ENCODE data around the gene TMEM140.
A peak's percentile ranks its signal among the peaks of the same experiment; 100 is the strongest.
"Not testable (repeated sequence)": the region's sequence is repeated elsewhere in the genome, so short reads cannot be mapped to it uniquely, and the experiment has no call there.

TMEM140 gene

GRCh38 chr7:135158874-135159273, 11.0 kb downstream of the TMEM140 start:
- DNase-seq (ENCODE audit: low read depth in 3 of 3) = no peak

GRCh38 chr7:135159359-135160085, 11.7 kb downstream of the TMEM140 start:
- DNase-seq (ENCODE audit: low read depth in 3 of 3) = no peak

GRCh38 chr7:135160098-135160857, 12.4 kb downstream of the TMEM140 start:
- DNase-seq (ENCODE audit: low read depth in 3 of 3) = no peak

GRCh38 chr7:135160858-135161653, 13.2 kb downstream of the TMEM140 start:
- DNase-seq (ENCODE audit: low read depth in 3 of 3) = no peak

GRCh38 chr7:135161669-135162068, 13.8 kb downstream of the TMEM140 start:
- DNase-seq (ENCODE audit: low read depth in 3 of 3) = no peak

GRCh38 chr7:135162382-135163001, 14.6 kb downstream of the TMEM140 start:
- no peak for DNase-seq (ENCODE audit: low read depth in 3 of 3)

GRCh38 chr7:135164357-135165061, 16.6 kb downstream of the TMEM140 start:
- no peak for DNase-seq (ENCODE audit: low read depth in 3 of 3)

GRCh38 chr7:135165862-135166261, 18.0 kb downstream of the TMEM140 start:
- no peak for DNase-seq (ENCODE audit: low read depth in 3 of 3)

- no peak for DNase-seq (ENCODE audit: low read depth in 3 of 3)
Observed at GRCh38 chr7:135166338-135166990, 18.6 kb downstream of the TMEM140 start.

- no peak for DNase-seq (ENCODE audit: low read depth in 3 of 3)
Observed at GRCh38 chr7:135167365-135167917, 19.6 kb downstream of the TMEM140 start.

GRCh38 chr7:135168001-135168400, 20.1 kb downstream of the TMEM140 start:
- DNase-seq (ENCODE audit: low read depth in 3 of 3) = no peak

GRCh38 chr7:135168489-135169140, 20.7 kb downstream of the TMEM140 start:
- no peak for DNase-seq (ENCODE audit: low read depth in 3 of 3)

- DNase-seq (ENCODE audit: low read depth in 3 of 3) = peak; percentile 49 to 58 (median 49)
Observed at GRCh38 chr7:135169141-135169963, 21.5 kb downstream of the TMEM140 start.

- no peak for DNase-seq (ENCODE audit: low read depth in 3 of 3)
Observed at GRCh38 chr7:135169964-135170273, 22.0 kb downstream of the TMEM140 start.

GRCh38 chr7:135170274-135170997, 22.6 kb downstream of the TMEM140 start, which contains the start of gene CYREN:
TSS of gene CYREN (minus strand) at chr7:135170707. CDS start at chr7:135168922, 1,785 bp downstream.
- peak; percentile 87 to 92 (median 91) for DNase-seq (ENCODE audit: low read depth in 3 of 3)

GRCh38 chr7:135170998-135171481, 23.2 kb downstream of the TMEM140 start:
- DNase-seq (ENCODE audit: low read depth in 3 of 3) = not testable (repeated sequence)

GRCh38 chr7:135171581-135172291, 23.9 kb downstream of the TMEM140 start:
- not testable (repeated sequence) for DNase-seq (ENCODE audit: low read depth in 3 of 3)

Measured in stimulated activated CD4-positive, alpha-beta T cell treated with anti-CD3 and anti-CD28 coated beads, TNF-alpha, amount 100 ng/mL, for 48 hours (primary cell).